GM21528 (cell line): ENCODE measurements around the gene GDF7.

Experiments used
- ATAC-seq: cut with Tn5 transposase; IDR thresholded peaks from one replicate; pipeline ENCODE4 v1.9.1; 2021; ENCODE audit warnings: mild to moderate bottlenecking, moderate library complexity; ENCODE audit not compliant: unreplicated experiment, low FRiP score

Gene GDF7

DNA sequence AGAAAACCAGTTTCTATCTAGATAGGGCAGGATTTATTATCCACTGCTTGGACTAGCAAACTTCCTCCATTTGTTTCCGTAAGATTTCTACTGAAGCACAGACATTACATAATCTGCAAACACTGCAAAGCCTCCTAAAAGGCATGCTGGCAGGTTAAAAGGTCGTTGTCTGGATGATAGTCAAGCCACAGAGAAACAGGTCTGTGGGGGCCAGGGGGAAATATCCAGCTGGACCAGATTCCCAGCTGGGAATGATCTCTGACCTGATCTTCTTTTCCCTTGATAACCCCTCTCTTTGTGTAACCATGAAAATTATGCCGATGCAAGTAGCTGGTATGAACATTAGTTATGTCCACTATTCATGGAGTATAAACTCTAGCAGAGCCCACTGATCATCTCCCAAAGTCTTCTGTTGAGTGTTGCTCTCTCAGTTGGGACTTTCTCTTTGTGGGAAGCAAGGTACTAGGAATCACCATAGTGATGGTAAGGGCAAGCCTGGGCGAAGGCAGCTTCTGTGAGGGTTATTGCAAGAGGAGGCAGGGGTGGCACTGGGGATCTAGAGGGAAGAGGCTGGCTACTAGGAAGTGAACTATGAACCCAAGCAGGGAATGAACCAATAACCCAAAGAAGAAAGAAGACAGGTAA, 61.3 kb downstream of the GDF7 start:
- ATAC-seq = no peak
